Neuronal stem cell (in vitro differentiated cells): ENCODE measurements around the gene FLAD1.

ENCODE experiments used
- DNase-seq: peaks from one replicate; pipeline ENCODE4 v3.0.0-alpha.2; 2013; ENCODE audit warnings: low spot score
- H2AFZ ChIP-seq: one replicate; pipeline ENCODE4 v1.6.1; 2013; ENCODE audit warnings: mild to moderate bottlenecking, low read length, inconsistent platforms
- H2AK5ac ChIP-seq: 2 replicates; pipeline ENCODE4 v1.6.1; 2013; ENCODE audit warnings: low read depth, mild to moderate bottlenecking, inconsistent platforms, low read length, moderate library complexity, mixed read lengths
- H2BK120ac ChIP-seq: 2 replicates; pipeline ENCODE4 v1.6.1; 2013; ENCODE audit warnings: low read depth, mild to moderate bottlenecking, inconsistent platforms, low read length, moderate library complexity, mixed read lengths
- H2BK12ac ChIP-seq: one replicate; pipeline ENCODE4 v1.6.1; 2013; ENCODE audit warnings: low read length, inconsistent platforms
- H2BK15ac ChIP-seq: 2 replicates; pipeline ENCODE4 v1.6.1; 2013; ENCODE audit warnings: mild to moderate bottlenecking, low read length, inconsistent platforms, mixed read lengths
- H2BK5ac ChIP-seq: one replicate; pipeline ENCODE4 v1.6.1; 2013; ENCODE audit warnings: inconsistent platforms, mild to moderate bottlenecking, low read length, moderate library complexity
- H3K14ac ChIP-seq: one replicate; pipeline ENCODE4 v1.6.1; 2013; ENCODE audit warnings: low read length, inconsistent platforms
- H3K18ac ChIP-seq: 2 replicates; pipeline ENCODE4 v1.6.1; 2013; ENCODE audit warnings: low read length, inconsistent platforms
- H3K23ac ChIP-seq: 2 replicates; pipeline ENCODE4 v1.6.1; 2013; ENCODE audit warnings: low read depth, mild to moderate bottlenecking, mixed read lengths, low read length, inconsistent platforms; ENCODE audit not compliant: poor library complexity
- H3K27ac ChIP-seq: replicated peaks from 3 replicates; pipeline ENCODE4 v1.5.1; 2013; ENCODE audit warnings: low read length, inconsistent platforms
- H3K27me3 ChIP-seq, 3 experiments: 2 replicates each; pipeline ENCODE4 v1.6.1; 2013; ENCODE audit warnings: low read length in 3 of 3, mild to moderate bottlenecking in 2 of 3, inconsistent platforms in 1 of 3, low read depth in 1 of 3, mixed read lengths in 1 of 3, moderate library complexity in 1 of 3; ENCODE audit not compliant: control insufficient read depth in 3 of 3, insufficient read depth in 3 of 3
- H3K36me3 ChIP-seq, 2 donors: replicated peaks in 1 of 2; 2 replicates each; pipeline ENCODE4 v1.6.1; 2013; ENCODE audit warnings: low read length in 2 of 2; ENCODE audit not compliant: control insufficient read depth in 2 of 2, insufficient read depth in 2 of 2
- H3K4ac ChIP-seq: 2 replicates; pipeline ENCODE4 v1.6.1; 2013; ENCODE audit warnings: inconsistent platforms, mild to moderate bottlenecking, low read length, moderate library complexity
- H3K4me1 ChIP-seq, 2 donors: 1 replicate in 1 of 2; 2 replicates in 1 of 2; pipeline ENCODE4 v1.6.1; 2013; ENCODE audit warnings: low read length in 2 of 2, low read depth in 1 of 2; ENCODE audit not compliant: control insufficient read depth in 2 of 2, insufficient read depth in 1 of 2
- H3K4me2 ChIP-seq: one replicate; pipeline ENCODE4 v1.6.1; 2013; ENCODE audit warnings: mild to moderate bottlenecking, low read length, inconsistent platforms; ENCODE audit not compliant: insufficient read depth, poor library complexity, severe bottlenecking
- H3K4me3 ChIP-seq, 2 donors: 2 replicates each; pipeline ENCODE4 v1.5.1; 2013; ENCODE audit warnings: low read length in 2 of 2, mild to moderate bottlenecking in 2 of 2, inconsistent platforms in 1 of 2, moderate library complexity in 1 of 2
- H3K79me1 ChIP-seq: one replicate; pipeline ENCODE4 v1.6.1; 2013; ENCODE audit warnings: low read depth, mild to moderate bottlenecking, inconsistent platforms, low read length, moderate library complexity
- H3K9ac ChIP-seq: one replicate; pipeline ENCODE4 v1.6.1; 2013; ENCODE audit warnings: mild to moderate bottlenecking, low read depth, low read length, inconsistent platforms; ENCODE audit not compliant: poor library complexity
- H3K9me3 ChIP-seq, 2 donors: replicated peaks in 1 of 2; 2 replicates each; pipeline versions ENCODE3 to v1.6.1; 2013; ENCODE audit warnings: low read length in 2 of 2, mild to moderate bottlenecking in 2 of 2, inconsistent platforms in 1 of 2, low read depth in 1 of 2, mixed read lengths in 1 of 2, moderate library complexity in 1 of 2; ENCODE audit not compliant: control insufficient read depth in 2 of 2, insufficient read depth in 1 of 2
- H4K8ac ChIP-seq: one replicate; pipeline ENCODE4 v1.6.1; 2013; ENCODE audit warnings: low read depth, mild to moderate bottlenecking, inconsistent platforms, low read length, moderate library complexity
- H4K91ac ChIP-seq: one replicate; pipeline ENCODE4 v1.6.1; 2013; ENCODE audit warnings: low read length, low read depth, mild to moderate bottlenecking, inconsistent platforms; ENCODE audit not compliant: poor library complexity
- WGBS, 2 donors: extraction: QIAGEN DNeasy Blood & Tissue Kit; methylation state at CpG; one replicate each; pipeline ENCODE4 v1.1.7; 2013; ENCODE audit warnings: missing lambda C conversion rate in 2 of 2, mixed read lengths in 1 of 2; ENCODE audit not compliant: insufficient read length in 2 of 2, insufficient replicate concordance in 1 of 2; ENCODE audit errors: extremely low coverage in 2 of 2; 5-methylcytosine and 5-hydroxymethylcytosine counted together

FLAD1 gene

DNA sequence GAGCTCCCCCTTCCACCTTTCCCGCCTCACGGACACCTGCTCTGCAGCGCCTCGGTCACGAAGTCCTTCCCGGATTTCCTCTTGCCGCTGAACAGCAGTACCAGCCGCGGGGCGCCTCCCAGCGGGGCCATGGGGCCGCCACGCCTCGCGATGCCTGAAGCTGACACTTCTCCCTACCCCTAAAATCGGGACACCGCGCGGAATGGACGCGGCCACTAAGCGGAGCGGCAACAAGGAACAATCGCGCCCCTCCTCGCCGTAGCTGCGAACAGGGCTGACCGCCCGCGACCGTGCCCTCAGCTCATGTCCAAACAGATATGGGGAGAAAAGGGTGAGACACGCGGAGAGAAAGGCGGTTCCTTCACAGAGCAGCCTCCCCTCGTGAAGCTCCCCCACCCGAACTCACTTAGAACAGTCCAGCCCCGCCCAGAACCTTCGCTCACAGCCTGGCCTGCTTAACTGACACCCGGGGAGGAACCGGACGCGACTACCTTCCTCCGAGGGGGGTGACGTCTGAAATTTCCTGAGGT, 46.5 kb upstream of the FLAD1 start, which contains the start of gene PMVK:
PMVK (minus strand) TSS at position 165 of the 530 bp plus-strand sequence; CDS start at position 131, 34 bp downstream.
- Histone ChIP-seq H2AK5ac (peak within 1 kb of the TSS; percentile 72), H3K4me3 (peak within 1 kb of the TSS; percentile 61 to 86), H2BK5ac (peak within 1 kb of the TSS; percentile 99), H2BK15ac (peak within 1 kb of the TSS; percentile 90), H2AFZ (peak within 1 kb of the TSS; percentile 85), H3K9ac (peak within 1 kb of the TSS; percentile 97), H3K4me2 (peak within 1 kb of the TSS; percentile 96), H4K91ac (no peak within 1 kb of the TSS), H3K4me1 (peaks cover 20 to 23% of the 10 kb centered on the region in 2 donors), H4K8ac (peak within 1 kb of the TSS; percentile 94), H2BK12ac (no peak within 1 kb of the TSS), H3K23ac (peak within 1 kb of the TSS; percentile 97), H3K36me3 (peaks cover 0 to 6% of the 10 kb centered on the region in 2 donors), H3K27ac (peak within 1 kb of the TSS; percentile 95), H2BK120ac (peak within 1 kb of the TSS; percentile 99), H3K18ac (peak within 1 kb of the TSS; percentile 100), H3K27me3 (no peaks in the 10 kb centered on the region), H3K9me3 (peaks cover 0 to 2% of the 10 kb centered on the region in 2 donors), H3K79me1 (no peaks in the 10 kb centered on the region), H3K4ac (no peak within 1 kb of the TSS), H3K14ac (peak within 1 kb of the TSS; percentile 92)
- no CpG with 5 or more reads among the region's 45 CpGs for WGBS, 2 donors
- peak; percentile 96 for DNase-seq

DNA sequence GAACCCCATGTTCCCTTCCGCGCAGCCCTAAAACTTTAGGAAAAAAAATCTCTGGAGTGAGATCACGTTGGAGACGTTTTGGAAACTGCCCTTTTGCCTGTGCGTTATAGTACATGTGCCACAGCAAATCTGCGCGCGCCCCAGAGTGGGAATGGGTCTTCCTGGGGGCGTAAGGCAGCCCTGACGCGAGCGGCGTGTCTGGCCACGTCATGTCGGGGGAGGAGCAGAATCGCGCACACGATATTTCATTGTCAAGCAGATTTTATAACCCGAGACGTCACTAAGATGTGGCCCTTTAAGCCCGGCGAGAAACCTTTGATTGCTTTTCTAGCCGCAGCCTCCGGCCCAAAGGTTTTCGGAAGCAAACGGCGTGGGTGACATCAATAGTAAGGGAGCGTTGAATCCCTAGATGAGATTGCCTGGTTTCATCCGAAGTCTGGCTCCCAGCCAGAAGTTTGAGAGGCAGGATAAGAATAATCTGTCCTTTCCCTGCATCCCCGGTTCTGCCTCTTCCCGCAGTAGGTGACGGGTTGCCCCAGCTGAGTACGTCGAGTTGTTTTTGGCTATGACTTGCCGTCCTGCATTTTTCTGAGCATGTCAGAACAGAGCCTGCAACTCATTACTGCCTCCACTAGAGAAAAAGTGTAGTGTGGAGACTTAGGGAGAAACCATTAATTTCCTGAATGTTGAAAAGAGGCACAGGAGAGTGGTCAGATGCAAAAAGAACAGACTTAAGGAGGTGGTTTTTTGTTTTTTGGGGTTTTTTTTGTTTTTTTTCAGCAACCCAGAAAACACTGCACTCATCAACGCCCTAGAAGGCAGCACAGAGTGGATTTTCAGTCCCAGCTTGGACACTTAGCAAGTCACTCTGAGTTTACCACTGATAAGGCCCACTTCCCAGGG, 45.8 kb upstream of the FLAD1 start:
- H3K14ac ChIP-seq, result no peak overlapping the region
- no peak overlapping the region for H3K23ac ChIP-seq
- H4K91ac ChIP-seq, result no peak overlapping the region
- H3K27ac ChIP-seq, result peak overlapping the region; percentile 95
- H3K9ac ChIP-seq, result peak overlapping the region; percentile 14
- peak overlapping the region; percentile 99 for H2BK5ac ChIP-seq
- H4K8ac ChIP-seq, result no peak overlapping the region
- H2BK15ac ChIP-seq, result no peak overlapping the region
- H3K4me1 ChIP-seq, result peaks cover 25 to 27% of the 10 kb centered on the region in 2 donors
- peak; percentile 90 for DNase-seq
- no CpG with 5 or more reads among the region's 36 CpGs for WGBS, 2 donors
- peak overlapping the region; percentile 85 for H2AFZ ChIP-seq
- H2BK120ac ChIP-seq, result peak overlapping the region; percentile 99
- H3K4me3 ChIP-seq, result peak overlapping the region; percentile 61 to 79
- peak overlapping the region; percentile 96 for H3K4me2 ChIP-seq
- no peak overlapping the region for H2BK12ac ChIP-seq
- peaks cover 0 to under 1% of the 10 kb centered on the region in 2 donors for H3K36me3 ChIP-seq
- no peak overlapping the region for H2AK5ac ChIP-seq
- H3K4ac ChIP-seq, result no peak overlapping the region
- H3K79me1 ChIP-seq, result no peaks in the 10 kb centered on the region
- no peaks in the 10 kb centered on the region for H3K27me3 ChIP-seq
- no peak overlapping the region for H3K18ac ChIP-seq
- peaks cover 0 to 2% of the 10 kb centered on the region in 2 donors for H3K9me3 ChIP-seq

DNA sequence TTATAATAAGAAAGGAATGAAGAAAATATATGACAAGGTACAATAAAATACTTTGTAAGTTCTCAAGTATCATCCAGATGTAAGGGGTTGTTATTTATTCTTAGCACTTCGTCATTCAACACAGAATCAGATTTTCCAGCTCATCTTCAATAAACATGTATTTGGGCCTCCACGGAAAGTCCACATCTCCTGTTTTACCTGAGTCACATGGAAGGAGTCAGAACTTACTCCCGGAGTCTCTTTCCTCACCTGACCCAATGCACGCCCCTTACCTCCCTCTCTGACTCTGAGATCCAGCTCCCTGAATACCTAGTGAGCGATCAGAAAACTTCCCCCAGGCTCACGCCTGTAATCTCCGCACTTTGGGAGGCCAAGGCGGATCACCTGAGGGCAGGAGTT, 45.2 kb upstream of the FLAD1 start:
- Histone ChIP-seq H2AK5ac (peak overlapping the region; percentile 44), H3K23ac (no peak overlapping the region), H2BK120ac (no peak overlapping the region), H4K91ac (no peak overlapping the region), H3K4ac (no peak overlapping the region), H3K79me1 (no peaks in the 10 kb centered on the region), H3K18ac (peak overlapping the region; percentile 23), H2AFZ (no peak overlapping the region), H3K9ac (no peak overlapping the region), H2BK5ac (no peak overlapping the region), H3K27me3 (no peaks in the 10 kb centered on the region), H3K27ac (no peak overlapping the region), H3K4me1 (peaks cover 25 to 33% of the 10 kb centered on the region in 2 donors), H3K4me3 (peak overlapping the region in 1 of 2 donors; percentile 61), H4K8ac (no peak overlapping the region), H3K4me2 (no peak overlapping the region), H3K9me3 (peaks cover 0 to 2% of the 10 kb centered on the region in 2 donors), H2BK12ac (no peak overlapping the region), H3K14ac (no peak overlapping the region), H3K36me3 (peaks cover 0 to 1% of the 10 kb centered on the region in 2 donors), H2BK15ac (no peak overlapping the region)
- no CpG with 5 or more reads among the region's 8 CpGs for WGBS, 2 donors
- no peak for DNase-seq
